HUES64 (cell line): ENCODE data around the gene ELMO1.

Source experiments
- H3K27ac ChIP-seq: 2 replicates; pipeline ENCODE4 v1.7.0; 2013; ENCODE audit warnings: low read depth, low read length, inconsistent platforms
- H3K27me3 ChIP-seq: 2 replicates; pipeline ENCODE4 v1.6.1; 2013; ENCODE audit warnings: mild to moderate bottlenecking, low read length; ENCODE audit not compliant: insufficient read depth
- H3K36me3 ChIP-seq: 2 replicates; pipeline ENCODE4 v1.6.1; 2013; ENCODE audit warnings: mild to moderate bottlenecking, low read length; ENCODE audit not compliant: insufficient read depth
- H3K4me1 ChIP-seq: 2 replicates; pipeline ENCODE4 v1.6.1; 2013; ENCODE audit warnings: mild to moderate bottlenecking, low read length, moderate library complexity; ENCODE audit not compliant: insufficient read depth
- H3K4me3 ChIP-seq: 2 replicates; pipeline ENCODE4 v1.5.1; 2013; ENCODE audit warnings: mild to moderate bottlenecking, low read length, moderate library complexity
- H3K9ac ChIP-seq: 2 replicates; pipeline ENCODE4 v1.6.1; 2013; ENCODE audit warnings: mild to moderate bottlenecking, low read depth, low read length
- H3K9me3 ChIP-seq: 2 replicates; pipeline ENCODE4 v1.6.1; 2013; ENCODE audit warnings: low read depth, low read length; ENCODE audit not compliant: insufficient read depth
- WGBS: fragments of 150-250, 120-280 bp; methylation state at CpG from one replicate; pipeline ENCODE4 v1.1.7; 2013; ENCODE audit warnings: missing lambda C conversion rate; 5-methylcytosine and 5-hydroxymethylcytosine counted together

ELMO1 gene

DNA sequence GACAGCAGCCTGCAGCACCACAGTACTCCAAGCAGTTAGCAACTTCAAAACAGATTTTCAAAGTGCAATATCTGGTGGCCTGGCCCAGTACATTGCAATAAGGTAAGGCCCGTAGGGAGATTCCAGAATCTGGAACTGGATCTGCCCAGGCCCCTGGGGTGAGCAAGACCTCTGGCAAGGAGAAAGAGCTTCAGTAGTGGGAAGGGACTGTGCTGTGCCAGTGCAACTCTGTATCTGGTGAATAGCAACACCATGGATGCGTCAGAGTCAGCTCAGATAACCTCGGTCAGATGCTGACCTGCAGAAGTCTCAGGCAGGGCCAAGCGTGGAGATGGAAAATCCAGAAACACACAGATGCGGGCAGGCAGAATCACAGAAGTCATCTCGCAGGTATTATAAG is 30.3 kb downstream of the ELMO1 start:
- no peak overlapping the region for H3K27ac ChIP-seq
- 93% methylated on average over 6 of the region's 6 CpGs for WGBS
- H3K4me1 ChIP-seq: peaks cover 10% of the 10 kb centered on the region
- H3K27me3 ChIP-seq: no peaks in the 10 kb centered on the region
- no peak overlapping the region for H3K9ac ChIP-seq
- H3K36me3 ChIP-seq: no peaks in the 10 kb centered on the region
- no peak overlapping the region for H3K4me3 ChIP-seq
- H3K9me3 ChIP-seq: no peaks in the 10 kb centered on the region

GRCh38 chr7:37417107-37417474 is 31.6 kb downstream of the ELMO1 start:
- H3K4me3 ChIP-seq: no peak overlapping the region
- peaks cover 10% of the 10 kb centered on the region for H3K4me1 ChIP-seq
- no peaks in the 10 kb centered on the region for H3K36me3 ChIP-seq
- WGBS: 91% methylated on average over 10 of the region's 10 CpGs
- no peaks in the 10 kb centered on the region for H3K27me3 ChIP-seq
- no peak overlapping the region for H3K27ac ChIP-seq
- no peak overlapping the region for H3K9ac ChIP-seq
- H3K9me3 ChIP-seq: peaks cover 4% of the 10 kb centered on the region; the same call in 1 of the 2 replicates

DNA sequence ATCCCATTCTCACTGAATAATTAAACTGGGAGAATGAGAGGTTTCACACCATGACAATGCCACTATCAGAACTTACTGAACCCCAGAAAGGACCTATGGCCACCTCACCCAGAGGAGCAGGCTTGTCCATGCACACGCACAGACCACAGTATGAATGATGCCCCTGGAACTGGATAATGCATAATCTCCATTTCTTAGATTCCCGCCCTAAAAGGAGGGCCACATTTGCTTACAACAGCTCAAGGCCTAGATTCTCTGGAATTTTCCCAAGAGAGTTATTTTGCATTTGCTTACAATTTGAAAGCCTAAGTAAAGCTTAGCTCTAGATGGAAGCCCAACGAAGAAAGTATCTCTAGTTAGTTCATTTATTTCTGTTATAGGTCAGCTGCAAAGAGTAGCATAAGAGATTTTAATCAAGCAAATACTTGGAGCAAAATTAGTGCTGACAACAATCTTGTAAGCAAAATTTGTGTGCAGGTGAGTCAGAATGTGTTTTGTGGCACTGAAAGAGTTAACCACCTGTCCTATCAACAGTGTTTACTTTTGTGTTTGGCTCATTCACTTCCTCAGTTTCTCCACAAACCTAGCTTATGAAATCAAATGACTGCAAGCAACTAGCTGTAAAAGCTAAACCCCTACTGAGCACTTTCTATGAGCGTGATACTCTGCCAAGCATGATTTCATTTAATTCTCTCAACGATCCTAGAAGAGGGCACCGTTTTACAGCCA is 32.1 kb downstream of the ELMO1 start:
- Histone ChIP-seq H3K9ac (no peak overlapping the region), H3K4me3 (no peak overlapping the region), H3K27ac (no peak overlapping the region; the same call in 1 of the 2 replicates), H3K36me3 (no peaks in the 10 kb centered on the region), H3K9me3 (peaks cover 4% of the 10 kb centered on the region; the same call in 1 of the 2 replicates), H3K27me3 (no peaks in the 10 kb centered on the region), H3K4me1 (peaks cover 10% of the 10 kb centered on the region)
- WGBS: 89% methylated on average over 6 of the region's 6 CpGs

DNA sequence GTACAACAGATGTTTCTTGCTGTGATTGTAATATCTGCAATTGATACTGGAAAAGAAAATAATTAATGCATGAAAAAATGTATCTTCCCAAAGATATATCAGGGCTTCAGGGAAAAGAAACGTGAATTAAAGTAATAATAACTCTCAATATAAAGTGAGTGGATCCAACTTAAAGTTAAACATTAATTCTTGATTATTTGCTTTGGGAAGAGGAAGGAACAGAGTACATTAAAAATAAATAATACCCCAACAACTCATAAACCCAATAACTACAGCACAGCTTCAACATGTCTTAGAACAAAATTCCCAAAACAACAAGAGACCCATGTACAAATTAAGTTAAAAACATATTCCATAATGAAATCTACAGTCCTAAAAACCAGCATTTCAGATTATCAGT is 33.0 kb downstream of the ELMO1 start:
- peaks cover 10% of the 10 kb centered on the region for H3K4me1 ChIP-seq
- H3K4me3 ChIP-seq: no peak overlapping the region
- H3K27ac ChIP-seq: no peak overlapping the region
- H3K36me3 ChIP-seq: no peaks in the 10 kb centered on the region
- no CpG with 5 or more reads among the region's 1 CpG for WGBS
- no peak overlapping the region for H3K9ac ChIP-seq
- peaks cover 4% of the 10 kb centered on the region; the same call in 1 of the 2 replicates for H3K9me3 ChIP-seq
- H3K27me3 ChIP-seq: no peaks in the 10 kb centered on the region

DNA sequence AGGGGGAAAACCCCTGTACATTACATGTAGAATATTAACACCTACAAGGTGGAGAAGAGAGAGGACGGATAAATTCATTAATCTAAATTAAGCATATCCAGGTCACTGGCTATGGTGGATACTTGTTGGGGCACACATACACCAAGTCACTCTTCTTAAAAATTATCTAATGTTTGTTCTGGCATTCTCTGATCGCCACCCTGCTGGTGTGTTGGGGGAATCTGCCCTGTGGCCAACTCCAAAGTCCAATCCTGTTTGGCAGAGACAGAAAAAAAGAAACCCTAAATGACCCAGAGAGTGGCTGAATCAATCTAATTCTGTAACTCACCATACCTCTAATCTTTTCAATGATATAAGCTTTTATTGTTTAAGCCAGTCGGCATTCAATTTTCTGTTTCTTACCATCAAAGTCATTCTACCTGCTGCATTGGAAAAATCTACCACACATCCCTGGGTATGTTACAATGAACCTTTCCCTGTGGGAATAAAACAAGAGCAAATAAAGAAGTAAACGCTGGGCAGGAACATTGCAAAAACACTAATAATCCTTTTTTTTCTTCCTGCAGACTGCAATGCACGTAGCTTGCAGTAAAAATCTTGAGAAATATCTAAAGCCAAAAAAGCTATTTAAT is 34.2 kb downstream of the ELMO1 start:
- Histone ChIP-seq H3K27ac (no peak overlapping the region), H3K27me3 (no peaks in the 10 kb centered on the region), H3K4me1 (peaks cover 10% of the 10 kb centered on the region), H3K9me3 (peaks cover 4% of the 10 kb centered on the region; the same call in 1 of the 2 replicates), H3K4me3 (no peak overlapping the region), H3K9ac (no peak overlapping the region), H3K36me3 (no peaks in the 10 kb centered on the region)
- WGBS: 94% methylated on average over 4 of the region's 5 CpGs

GRCh38 chr7:37411444-37412034 is 37.1 kb downstream of the ELMO1 start:
- WGBS: 96% methylated on average over 4 of the region's 4 CpGs
- Histone ChIP-seq H3K36me3 (no peaks in the 10 kb centered on the region), H3K9ac (no peak overlapping the region), H3K4me3 (no peak overlapping the region), H3K4me1 (peaks cover 5% of the 10 kb centered on the region), H3K9me3 (peaks cover 4% of the 10 kb centered on the region; the same call in 1 of the 2 replicates), H3K27me3 (no peaks in the 10 kb centered on the region), H3K27ac (no peak overlapping the region)

DNA sequence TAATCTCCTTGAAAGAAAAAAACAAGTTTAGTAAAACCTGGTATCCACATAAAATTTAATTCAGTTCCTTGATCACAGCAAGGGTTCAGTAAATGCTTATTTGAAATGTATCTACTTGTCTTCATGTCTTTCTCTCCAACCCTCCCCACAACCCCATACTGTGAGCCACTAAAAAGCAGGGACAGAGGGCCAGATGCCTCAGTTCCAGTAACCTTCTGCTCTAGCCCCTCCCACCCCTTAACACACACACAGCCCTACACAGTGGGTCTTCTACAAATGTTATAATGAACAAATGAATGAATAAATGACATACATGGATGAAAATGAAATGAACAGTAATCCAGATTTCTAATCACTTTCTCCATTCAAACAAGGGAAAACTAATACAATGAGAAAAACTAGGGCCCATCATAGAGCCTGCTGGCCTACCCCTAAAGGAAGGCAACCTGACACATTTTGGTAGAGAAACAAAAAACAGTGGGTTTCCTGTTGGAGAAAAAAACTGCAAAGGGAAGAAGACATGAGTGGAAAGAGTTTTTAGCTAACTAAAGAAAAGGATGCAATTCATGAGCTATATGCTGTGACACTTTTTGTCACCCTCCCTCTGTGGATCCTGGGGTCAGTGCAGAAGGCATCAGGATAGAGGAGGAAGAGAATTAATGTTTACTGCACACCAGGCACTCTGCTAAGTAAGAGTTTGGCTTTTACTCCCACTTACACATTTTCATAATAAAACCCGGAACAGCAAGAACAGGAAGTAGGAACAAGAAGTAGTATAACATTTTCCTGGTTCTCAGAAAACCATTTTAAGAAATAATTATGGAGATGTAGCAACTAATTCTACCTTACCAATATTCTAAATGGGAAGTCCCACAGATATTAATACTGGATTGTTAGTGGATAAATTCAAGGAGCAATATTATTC is 38.1 kb downstream of the ELMO1 start:
- Histone ChIP-seq H3K27ac (no peak overlapping the region), H3K4me3 (no peak overlapping the region), H3K9ac (no peak overlapping the region), H3K9me3 (peaks cover 4% of the 10 kb centered on the region; the same call in 1 of the 2 replicates), H3K27me3 (no peaks in the 10 kb centered on the region), H3K36me3 (no peaks in the 10 kb centered on the region), H3K4me1 (no peaks in the 10 kb centered on the region)
- WGBS: 100% methylated on average over 1 of the region's 1 CpG

DNA sequence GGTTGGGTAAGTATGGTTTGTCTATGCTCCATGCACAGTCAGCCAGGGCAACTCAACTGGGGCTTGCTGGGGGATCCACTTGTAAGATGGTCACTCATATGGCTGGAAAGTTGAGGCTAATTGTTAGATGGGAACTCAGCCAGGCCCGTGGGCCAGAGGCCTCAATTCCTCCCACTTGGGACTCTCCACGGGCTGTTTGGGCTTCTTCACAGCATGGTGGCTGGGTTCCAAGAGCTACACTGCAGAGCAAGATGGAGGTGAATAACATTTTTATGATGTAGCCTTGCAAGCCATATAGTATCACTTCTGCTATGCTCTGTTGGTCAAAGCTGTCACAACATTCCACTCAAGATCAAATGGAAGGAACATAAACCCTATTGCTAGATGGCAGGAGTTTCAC is 39.2 kb downstream of the ELMO1 start:
- 80% methylated on average over 2 of the region's 2 CpGs for whole genome bisulfite sequencing
- H3K27me3 ChIP-seq: no peaks in the 10 kb centered on the region
- no peak overlapping the region for H3K9ac ChIP-seq
- H3K9me3 ChIP-seq: peaks cover 4% of the 10 kb centered on the region; the same call in 1 of the 2 replicates
- no peak overlapping the region for H3K4me3 ChIP-seq
- no peak overlapping the region for H3K27ac ChIP-seq
- no peaks in the 10 kb centered on the region for H3K4me1 ChIP-seq
- no peaks in the 10 kb centered on the region for H3K36me3 ChIP-seq

GRCh38 chr7:37408291-37409228 is 40.1 kb downstream of the ELMO1 start:
- H3K4me3 ChIP-seq: no peak overlapping the region
- H3K9ac ChIP-seq: no peak overlapping the region
- H3K4me1 ChIP-seq: no peaks in the 10 kb centered on the region
- no peak overlapping the region for H3K27ac ChIP-seq
- H3K9me3 ChIP-seq: peaks cover 4% of the 10 kb centered on the region; the same call in 1 of the 2 replicates
- H3K27me3 ChIP-seq: no peaks in the 10 kb centered on the region
- H3K36me3 ChIP-seq: no peaks in the 10 kb centered on the region
- WGBS: 93% methylated on average over 12 of the region's 13 CpGs

DNA sequence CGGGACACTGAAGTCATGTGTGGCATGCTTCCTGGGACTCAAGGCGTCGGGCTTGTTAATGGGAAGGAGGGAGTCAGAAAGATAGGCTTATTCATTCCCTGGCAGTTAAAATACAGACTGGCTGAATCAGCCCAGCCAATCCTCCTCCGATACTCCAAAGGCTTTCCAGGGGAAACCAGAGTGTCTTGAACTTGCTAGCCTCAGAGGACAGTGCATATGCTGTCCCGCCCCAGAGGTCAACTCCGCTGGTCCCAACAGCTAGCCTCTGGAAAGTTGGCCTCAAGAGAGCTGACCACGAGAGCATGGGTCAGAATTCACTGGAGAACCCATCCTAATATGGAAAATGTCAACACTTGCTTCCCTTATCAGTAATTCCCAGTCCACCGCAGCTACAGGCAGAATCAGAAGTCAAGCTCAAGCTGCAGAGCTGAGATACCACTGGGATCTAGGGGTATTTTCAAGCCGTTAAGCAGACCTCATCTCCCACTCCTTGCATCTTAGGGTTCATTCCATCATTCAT is 43.0 kb downstream of the ELMO1 start:
- Histone ChIP-seq H3K4me3 (no peak overlapping the region), H3K9ac (no peak overlapping the region), H3K36me3 (no peaks in the 10 kb centered on the region), H3K27ac (no peak overlapping the region), H3K27me3 (no peaks in the 10 kb centered on the region), H3K4me1 (no peaks in the 10 kb centered on the region), H3K9me3 (no peaks in the 10 kb centered on the region)
- WGBS: 68% methylated on average over 9 of the region's 9 CpGs
